ENCODE measurements around the gene TGM1.

DNA sequence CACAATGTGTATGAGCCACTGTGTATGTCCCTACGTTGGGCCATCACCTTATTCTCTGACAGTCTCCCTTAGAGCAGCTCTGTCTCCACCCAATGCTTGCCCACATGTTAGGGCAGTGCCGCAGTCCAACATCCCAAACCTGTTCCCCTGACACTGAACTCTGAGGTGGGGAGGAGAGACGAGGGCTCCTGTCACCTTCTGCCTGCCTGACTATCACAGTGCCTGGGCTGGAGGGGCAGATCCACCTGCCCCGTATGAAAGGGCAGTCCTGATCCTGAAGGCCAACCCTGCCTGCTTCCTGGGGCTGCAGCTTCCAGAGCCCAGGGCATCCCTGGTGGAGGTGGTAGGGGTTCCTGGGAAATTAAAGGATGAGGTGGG, 2.2 kb downstream of the TGM1 start:
- TF ChIP-seq, protein P1, sequence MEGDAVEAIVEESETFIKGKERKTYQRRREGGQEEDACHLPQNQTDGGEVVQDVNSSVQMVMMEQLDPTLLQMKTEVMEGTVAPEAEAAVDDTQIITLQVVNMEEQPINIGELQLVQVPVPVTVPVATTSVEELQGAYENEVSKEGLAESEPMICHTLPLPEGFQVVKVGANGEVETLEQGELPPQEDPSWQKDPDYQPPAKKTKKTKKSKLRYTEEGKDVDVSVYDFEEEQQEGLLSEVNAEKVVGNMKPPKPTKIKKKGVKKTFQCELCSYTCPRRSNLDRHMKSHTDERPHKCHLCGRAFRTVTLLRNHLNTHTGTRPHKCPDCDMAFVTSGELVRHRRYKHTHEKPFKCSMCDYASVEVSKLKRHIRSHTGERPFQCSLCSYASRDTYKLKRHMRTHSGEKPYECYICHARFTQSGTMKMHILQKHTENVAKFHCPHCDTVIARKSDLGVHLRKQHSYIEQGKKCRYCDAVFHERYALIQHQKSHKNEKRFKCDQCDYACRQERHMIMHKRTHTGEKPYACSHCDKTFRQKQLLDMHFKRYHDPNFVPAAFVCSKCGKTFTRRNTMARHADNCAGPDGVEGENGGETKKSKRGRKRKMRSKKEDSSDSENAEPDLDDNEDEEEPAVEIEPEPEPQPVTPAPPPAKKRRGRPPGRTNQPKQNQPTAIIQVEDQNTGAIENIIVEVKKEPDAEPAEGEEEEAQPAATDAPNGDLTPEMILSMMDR (IDR thresholded peaks at IDR 0.05): no peak
- no peak for TF ChIP-seq POLR2A (IDR thresholded peaks at IDR 0.05)

All from right lobe of liver (tissue), 4 donors.